CD4-positive, alpha-beta memory T cell (primary cell): Measurements from ENCODE around the gene CAMTA1. TPM values are rescaled to one million over a fixed set of nuclear protein-coding genes. Genes with fewer than 3 reads are reported as not detected.

Experiments used
- CTCF ChIA-PET: fragments of 350-600 bp; sonication (Branson Sonifier 250); formaldehyde crosslinking; loops from one replicate; lab custom pipeline; 2021; ENCODE audit warnings: inconsistent platforms; ENCODE audit not compliant: partially characterized antibody; lab: Charles Lee
- POLR2A ChIA-PET: fragments of 350-600 bp; sonication (Branson Sonifier 250); formaldehyde crosslinking; loops from one replicate; lab custom pipeline; 2021; ENCODE audit not compliant: partially characterized antibody; lab: Charles Lee
- DNase-seq, 5 donors: peaks; one replicate each; pipeline versions ENCODE4 v3.0.0 to v3.0.0-alpha.2; 2020 to 2022; ENCODE audit warnings: mixed read lengths in 1 of 5
- H3K27ac ChIP-seq: one replicate; pipeline ENCODE4 v1.7.0; 2013; ENCODE audit warnings: low read depth, low read length
- H3K27me3 ChIP-seq: 2 replicates; pipeline ENCODE4 v1.7.0; 2013; ENCODE audit warnings: mild to moderate bottlenecking, low read length, moderate library complexity; ENCODE audit not compliant: insufficient read depth
- H3K36me3 ChIP-seq: 2 replicates; pipeline ENCODE4 v1.7.0; 2013; ENCODE audit warnings: mild to moderate bottlenecking, low read length, moderate library complexity; ENCODE audit not compliant: insufficient read depth
- H3K4me1 ChIP-seq: 2 replicates; pipeline ENCODE4 v1.7.0; 2013; ENCODE audit warnings: mild to moderate bottlenecking, low read length, moderate library complexity; ENCODE audit not compliant: insufficient read depth
- H3K4me3 ChIP-seq, 2 donors: one replicate each; pipeline ENCODE4 v1.7.0; 2013; ENCODE audit warnings: low read length in 2 of 2, mild to moderate bottlenecking in 1 of 2
- H3K9me3 ChIP-seq, 2 donors: one replicate each; pipeline ENCODE4 v1.7.0; 2013; ENCODE audit warnings: low read length in 2 of 2, control low read depth in 1 of 2; ENCODE audit not compliant: control insufficient read depth in 1 of 2
- H3K27ac Mint-ChIP-seq, 7 donors: one replicate each; pipeline ENCODE4 v1.8.0; 2020 to 2021; ENCODE audit warnings: mixed read lengths in 7 of 7, mild to moderate bottlenecking in 6 of 7, inconsistent platforms in 3 of 7, moderate library complexity in 3 of 7
- H3K27me3 Mint-ChIP-seq, 2 donors: one replicate each; pipeline ENCODE4 v1.8.0; 2020 to 2021; ENCODE audit warnings: mixed read lengths in 2 of 2
- H3K36me3 Mint-ChIP-seq, 2 donors: one replicate each; pipeline ENCODE4 v1.8.0; 2020 to 2021; ENCODE audit warnings: mixed read lengths in 2 of 2, inconsistent platforms in 1 of 2, mild to moderate bottlenecking in 1 of 2
- H3K4me1 Mint-ChIP-seq, 4 donors: one replicate each; pipeline ENCODE4 v1.8.0; 2020 to 2021; ENCODE audit warnings: mixed read lengths in 4 of 4, mild to moderate bottlenecking in 1 of 4
- H3K4me3 Mint-ChIP-seq, 8 donors: one replicate each; pipeline ENCODE4 v1.8.0; 2020 to 2021; ENCODE audit warnings: mixed read lengths in 8 of 8, mild to moderate bottlenecking in 7 of 8, moderate library complexity in 6 of 8, inconsistent platforms in 3 of 8
- H3K9me3 Mint-ChIP-seq, 8 donors: one replicate each; pipeline ENCODE4 v1.8.0; 2020 to 2021; ENCODE audit warnings: mixed read lengths in 8 of 8, mild to moderate bottlenecking in 5 of 8, inconsistent platforms in 3 of 8, moderate library complexity in 1 of 8
- intact Hi-C: fragments of 100-400 bp; cut with micrococcal nuclease; formaldehyde crosslinking; loops from one replicate; pipeline ENCODE4 v1.15.1; 2023
- polyA plus RNA-seq, 2 donors: library from polyadenylated mRNA; unstranded; fragments of 300-500 nt; fragmentation: Illumina TruSeq; gene quantifications; one replicate each; pipeline ENCODE4 v1.2.3, GENCODE V29; 2021
- total RNA-seq, 2 experiments: library from RNA; stranded (reverse); gene quantifications; one replicate each; pipeline ENCODE4 v1.2.3, GENCODE V29; 2021

Gene CAMTA1
- total and polyA plus RNA-seq, 4 experiments from 2014 or later: 39.1 to 118 (median 59.9) TPM

DNA sequence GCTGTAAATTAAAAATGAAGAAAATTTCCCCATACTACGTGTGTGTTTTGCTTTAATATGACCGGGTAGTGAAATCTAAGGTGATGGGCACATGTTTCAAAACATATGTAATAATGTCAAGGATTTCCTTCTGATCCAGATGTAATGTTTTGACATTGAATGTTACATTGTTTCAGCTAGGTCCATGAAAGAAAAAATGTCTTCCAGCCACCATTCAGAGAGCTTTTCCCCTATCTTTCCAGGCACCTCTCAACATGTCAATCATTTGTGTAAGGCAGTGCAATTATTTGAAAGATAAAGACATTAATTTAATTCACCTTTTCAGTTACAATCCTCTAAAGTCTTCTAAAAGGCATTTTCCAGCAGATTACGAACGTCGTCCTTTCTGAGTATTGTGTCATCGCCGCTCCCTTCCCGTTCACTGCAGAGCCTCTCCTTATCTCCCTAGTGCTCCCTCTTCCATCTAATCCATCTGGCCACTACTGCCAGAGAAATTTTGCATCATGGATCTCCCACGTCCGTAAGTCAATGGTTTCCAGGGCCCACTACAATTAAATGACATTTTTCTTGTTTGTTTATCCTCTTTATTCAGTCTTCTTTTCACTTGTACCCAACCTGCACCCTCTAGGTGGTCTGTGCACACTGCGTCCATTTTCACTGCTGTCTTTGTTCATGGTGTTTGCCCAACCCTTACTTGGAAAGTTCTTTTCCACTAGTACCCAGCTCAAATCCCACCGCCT is 984.6 kb downstream of the CAMTA1 start:
- no peaks in the 10 kb centered on the region for H3K9me3 Mint-ChIP-seq
- peaks cover 18 to 41% (median 29%) of the 10 kb centered on the region in 4 donors for H3K4me1 Mint-ChIP-seq
- no peak for DNase-seq
- peaks cover 12 to 28% of the 10 kb centered on the region in 2 donors for H3K36me3 Mint-ChIP-seq
- CTCF ChIA-PET: interaction anchor here (1.3 to 3.0 kb wide), 2 partner anchors 18 to 101 kb away, joined by 3 to 26 read pairs; no protein-coding TSS in a partner anchor
- peak overlapping the region in 6 of 8 donors; percentile 10 to 90 (median 36) for H3K4me3 Mint-ChIP-seq
- no peak overlapping the region for H3K4me3 ChIP-seq
- peaks cover 18% of the 10 kb centered on the region for H3K4me1 ChIP-seq
- POLR2A ChIA-PET: interaction anchor here (2.2 kb wide), 1 partner anchor 65 kb away, joined by 7 read pairs; no protein-coding TSS in a partner anchor
- H3K27ac Mint-ChIP-seq: peak overlapping the region in 3 of 7 donors; percentile 5 to 88 (median 7)
- intact Hi-C loops: loop anchor here (5.0 to 10.0 kb wide), 2 partner anchors 985 to 1068 kb away; partner anchors contain the start of genes CAMTA1 and DNAJC11
- H3K36me3 ChIP-seq: peaks cover 3% of the 10 kb centered on the region
- no peaks in the 10 kb centered on the region for H3K27me3 ChIP-seq
- H3K27me3 Mint-ChIP-seq: peaks cover 6% of the 10 kb centered on the region in 2 donors
- H3K9me3 ChIP-seq: no peaks in the 10 kb centered on the region
- H3K27ac ChIP-seq: no peak overlapping the region

DNA sequence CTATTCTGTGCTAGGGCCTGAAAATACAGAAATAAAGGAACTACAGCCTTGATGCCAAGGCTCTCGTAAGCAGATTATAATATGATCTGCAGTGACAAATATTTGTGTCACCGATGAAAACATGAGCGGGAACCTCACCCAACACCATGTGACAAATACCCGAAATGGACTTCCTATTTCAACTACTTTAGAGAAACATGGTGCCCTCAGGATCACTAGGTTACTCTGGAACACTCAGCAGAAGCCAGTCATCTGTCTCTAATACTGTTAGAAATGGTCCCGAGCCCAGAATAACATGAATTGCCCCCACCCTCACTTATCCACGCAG is 985.4 kb downstream of the CAMTA1 start:
- Histone ChIP-seq H3K4me3 (peak overlapping the region; percentile 26 to 80), H3K27ac (no peak overlapping the region), H3K4me1 (peaks cover 18% of the 10 kb centered on the region), H3K27me3 (no peaks in the 10 kb centered on the region), H3K36me3 (peaks cover 3% of the 10 kb centered on the region), H3K9me3 (no peaks in the 10 kb centered on the region)
- peaks cover 5 to 6% of the 10 kb centered on the region in 2 donors for H3K27me3 Mint-ChIP-seq
- H3K4me3 Mint-ChIP-seq: peak overlapping the region; percentile 86 to 93 (median 88)
- H3K36me3 Mint-ChIP-seq: peaks cover 14 to 32% of the 10 kb centered on the region in 2 donors
- POLR2A ChIA-PET: interaction anchor here (1.1 to 2.2 kb wide), 3 partner anchors 10 to 66 kb away, joined by 3 to 11 read pairs (median 7); no protein-coding TSS in a partner anchor
- peaks cover 20 to 44% (median 32%) of the 10 kb centered on the region in 4 donors for H3K4me1 Mint-ChIP-seq
- DNase-seq: no peak
- no peaks in the 10 kb centered on the region for H3K9me3 Mint-ChIP-seq
- CTCF ChIA-PET: interaction anchor here (1.6 kb wide), 1 partner anchor 18 kb away, joined by 5 read pairs; no protein-coding TSS in a partner anchor
- intact Hi-C loops: loop anchor here (5.0 kb wide), 1 partner anchor 1068 kb away; the partner anchor contains the start of gene DNAJC11
- H3K27ac Mint-ChIP-seq: peak overlapping the region; percentile 82 to 92 (median 90)

DNA sequence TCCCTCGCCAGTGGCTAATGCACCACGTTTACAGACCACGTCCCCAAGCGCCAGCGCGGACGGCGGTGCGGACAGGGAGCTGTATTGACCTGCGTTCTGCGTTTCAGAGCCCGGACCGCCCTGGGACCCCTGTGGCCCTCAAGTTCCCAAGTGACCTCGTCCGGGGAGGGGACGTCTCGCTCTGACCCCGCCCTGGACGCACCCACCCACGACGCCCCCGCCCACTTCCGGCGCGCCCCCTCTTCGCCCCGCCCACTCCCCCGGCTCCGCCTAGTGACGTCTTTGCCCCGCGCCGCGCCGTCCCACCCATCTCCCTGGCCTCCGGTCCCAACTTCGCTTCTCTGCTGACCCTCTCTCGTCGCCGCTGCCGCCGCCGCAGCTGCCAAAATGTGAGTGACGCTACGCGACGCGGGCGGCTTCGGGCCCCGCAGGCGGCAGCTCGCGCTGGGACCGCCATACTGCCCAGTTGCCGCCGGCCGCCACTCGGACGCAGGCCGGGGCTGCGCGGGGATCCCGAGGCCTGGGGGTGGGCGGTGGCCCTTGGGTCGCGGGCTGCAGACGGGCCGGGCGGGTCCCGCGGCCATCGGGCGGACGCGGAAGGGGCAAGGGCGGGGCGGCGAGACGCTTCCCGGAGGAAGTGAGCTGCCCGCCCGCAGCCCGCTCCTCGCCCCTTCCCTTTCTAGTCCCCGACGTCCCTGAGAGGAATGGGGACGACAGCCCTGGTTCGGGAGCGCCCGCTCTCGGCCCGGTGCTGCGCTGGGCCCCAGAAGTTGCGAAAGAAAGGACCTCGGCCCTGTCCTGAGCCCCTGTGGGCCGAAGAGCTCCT is 986.0 kb downstream of the CAMTA1 start, which contains the start of gene VAMP3:
VAMP3 (plus strand) TSS at position 300 of the 826 bp plus-strand sequence; CDS start at position 388, 88 bp downstream.
- Mint-ChIP-seq H3K27me3 (peaks cover 3 to 6% of the 10 kb centered on the region in 2 donors), H3K36me3 (peaks cover 14 to 36% of the 10 kb centered on the region in 2 donors), H3K27ac (peak within 1 kb of the TSS; percentile 82 to 92 (median 90)), H3K4me1 (peaks cover 20 to 45% (median 35%) of the 10 kb centered on the region in 4 donors), H3K9me3 (no peaks in the 10 kb centered on the region), H3K4me3 (peak within 1 kb of the TSS; percentile 86 to 93 (median 90))
- peak; percentile 75 to 80 (median 76) for DNase-seq
- Histone ChIP-seq H3K27ac (peak within 1 kb of the TSS; percentile 80), H3K4me3 (peak within 1 kb of the TSS; percentile 32 to 80), H3K4me1 (peaks cover 18% of the 10 kb centered on the region), H3K9me3 (no peaks in the 10 kb centered on the region), H3K36me3 (peaks cover 3% of the 10 kb centered on the region), H3K27me3 (no peaks in the 10 kb centered on the region)
- POLR2A ChIA-PET: interaction anchor here (1.1 to 2.2 kb wide), 5 partner anchors 9 to 754 kb away, joined by 3 to 11 read pairs (median 3); no protein-coding TSS in a partner anchor
- intact Hi-C loops: loop anchor here (1.0 to 5.0 kb wide), 2 partner anchors 13 to 1069 kb away; partner anchors contain the start of genes DNAJC11 and PER3
- CTCF ChIA-PET: interaction anchor here (1.6 kb wide), 1 partner anchor 19 kb away, joined by 5 read pairs; no protein-coding TSS in a partner anchor

DNA sequence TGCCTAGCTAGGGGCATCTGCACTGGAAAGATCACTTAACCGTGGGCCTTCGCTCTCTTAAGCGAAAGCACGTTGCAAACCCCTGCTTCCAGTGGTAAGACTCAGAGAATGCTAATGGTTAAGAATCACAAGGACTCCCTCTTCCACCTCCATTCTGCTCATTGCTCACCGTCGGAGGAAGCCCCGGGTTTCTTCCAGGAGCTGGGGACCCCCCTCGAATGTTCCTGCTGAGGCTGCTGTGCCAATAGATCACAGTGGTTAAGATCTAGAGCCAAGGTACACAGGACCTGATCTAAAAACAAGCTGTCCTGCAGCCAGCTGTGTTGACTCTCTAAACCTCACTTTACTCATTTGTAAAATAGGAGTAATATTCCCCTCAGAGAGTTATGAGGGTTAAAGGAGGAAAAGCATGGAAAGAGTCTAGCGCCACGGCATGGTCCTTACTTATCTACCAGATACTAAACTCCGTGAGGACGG is 986.6 kb downstream of the CAMTA1 start:
- DNase-seq: no peak
- Histone ChIP-seq H3K27ac (peak overlapping the region; percentile 80), H3K4me3 (peak overlapping the region; percentile 32 to 80), H3K36me3 (peaks cover 7% of the 10 kb centered on the region), H3K4me1 (peaks cover 18% of the 10 kb centered on the region), H3K27me3 (no peaks in the 10 kb centered on the region), H3K9me3 (no peaks in the 10 kb centered on the region)
- Mint-ChIP-seq H3K27me3 (peaks cover 2 to 6% of the 10 kb centered on the region in 2 donors), H3K9me3 (no peaks in the 10 kb centered on the region), H3K4me1 (peaks cover 20 to 45% (median 35%) of the 10 kb centered on the region in 4 donors), H3K4me3 (peak overlapping the region; percentile 86 to 92 (median 90)), H3K36me3 (peaks cover 18 to 42% of the 10 kb centered on the region in 2 donors), H3K27ac (peak overlapping the region; percentile 80 to 90 (median 89))
- intact Hi-C loops: loop anchor here (1.0 to 5.0 kb wide), 2 partner anchors 12 to 1070 kb away; partner anchors contain the start of genes DNAJC11 and PER3
- ChIA-PET POLR2A (interaction anchor here (1.1 to 2.2 kb wide), 5 partner anchors 9 to 753 kb away, joined by 3 to 11 read pairs (median 3); no protein-coding TSS in a partner anchor), CTCF (interaction anchor here (1.6 kb wide), 1 partner anchor 20 kb away, joined by 5 read pairs; no protein-coding TSS in a partner anchor)

DNA sequence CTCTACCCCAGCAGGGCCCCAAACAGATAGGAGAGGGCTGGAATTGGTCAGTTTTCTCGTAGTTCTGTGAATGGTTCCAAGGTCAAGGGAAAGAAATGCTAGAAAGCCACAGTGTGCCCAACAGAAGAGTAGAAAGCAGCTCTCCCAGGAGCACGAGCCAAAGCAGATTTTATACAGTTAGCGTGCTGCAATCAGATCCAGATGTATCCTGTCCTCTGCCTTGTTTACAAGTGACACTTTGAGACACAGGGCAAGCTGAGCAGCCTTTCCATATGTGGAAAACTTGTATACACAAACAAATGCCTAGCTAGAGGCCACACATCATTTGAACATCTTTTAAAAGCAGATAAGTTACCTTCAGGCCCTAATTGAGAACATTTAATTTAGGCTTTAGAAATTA is 992.3 kb downstream of the CAMTA1 start:
- H3K4me1 Mint-ChIP-seq: peaks cover 26 to 42% (median 34%) of the 10 kb centered on the region in 4 donors
- Histone ChIP-seq H3K9me3 (no peaks in the 10 kb centered on the region), H3K4me3 (no peak overlapping the region), H3K36me3 (peaks cover 24% of the 10 kb centered on the region), H3K27ac (no peak overlapping the region), H3K4me1 (peaks cover 19% of the 10 kb centered on the region), H3K27me3 (no peaks in the 10 kb centered on the region)
- no peak overlapping the region for H3K4me3 Mint-ChIP-seq
- intact Hi-C loops: no loop called here
- CTCF ChIA-PET: no interaction called here
- DNase-seq: no peak
- H3K27ac Mint-ChIP-seq: no peak overlapping the region
- peaks cover 19 to 72% of the 10 kb centered on the region in 2 donors for H3K36me3 Mint-ChIP-seq
- H3K9me3 Mint-ChIP-seq: no peaks in the 10 kb centered on the region
- POLR2A ChIA-PET: no interaction called here
- no peaks in the 10 kb centered on the region for H3K27me3 Mint-ChIP-seq

DNA sequence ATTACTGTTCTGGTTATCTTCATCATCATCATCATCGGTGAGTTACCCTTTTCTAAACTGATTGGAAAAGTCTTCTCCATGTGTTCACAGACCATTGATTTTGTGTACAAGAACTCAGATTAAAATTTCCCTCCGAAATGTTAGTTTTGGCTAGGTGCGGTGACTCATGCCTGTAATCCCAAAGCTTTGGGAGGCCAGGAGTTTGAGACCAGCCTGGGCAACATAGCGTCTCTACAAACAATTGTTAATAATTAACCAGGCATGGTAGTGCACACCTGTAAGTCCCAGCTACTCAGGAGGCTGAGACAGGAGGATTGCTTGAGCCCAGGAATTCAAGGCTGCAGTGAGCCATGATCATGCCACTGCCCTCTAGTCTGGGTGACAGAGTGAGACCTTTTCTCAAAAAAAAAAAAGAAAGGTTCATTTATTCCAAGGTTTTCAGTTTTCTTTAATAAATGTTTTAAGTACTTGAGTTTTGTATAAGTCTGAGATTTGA is 992.9 kb downstream of the CAMTA1 start:
- H3K4me3 ChIP-seq: no peak overlapping the region
- no peak for DNase-seq
- no peaks in the 10 kb centered on the region for H3K27me3 ChIP-seq
- H3K9me3 ChIP-seq: no peaks in the 10 kb centered on the region
- no peak overlapping the region for H3K27ac ChIP-seq
- ChIA-PET CTCF (no interaction called here), POLR2A (no interaction called here)
- intact Hi-C loops: no loop called here
- peaks cover 20% of the 10 kb centered on the region for H3K4me1 ChIP-seq
- H3K4me1 Mint-ChIP-seq: peaks cover 27 to 42% (median 34%) of the 10 kb centered on the region in 4 donors
- H3K27me3 Mint-ChIP-seq: no peaks in the 10 kb centered on the region
- H3K27ac Mint-ChIP-seq: no peak overlapping the region
- peaks cover 24% of the 10 kb centered on the region for H3K36me3 ChIP-seq
- H3K4me3 Mint-ChIP-seq: no peak overlapping the region
- H3K9me3 Mint-ChIP-seq: no peaks in the 10 kb centered on the region
- peaks cover 19 to 69% of the 10 kb centered on the region in 2 donors for H3K36me3 Mint-ChIP-seq
